ENCODE results near the gene IDUA. TPM values are rescaled to one million over a fixed set of nuclear protein-coding genes. Genes with fewer than 3 reads are reported as not detected.

The IDUA gene
- total RNA-seq, 1 experiment from 2014 or later, result 35.0 TPM

- no peaks in the 10 kb centered on the region for H3K9me3 Mint-ChIP-seq (ENCODE audit: unreplicated experiment)
- no peaks in the 10 kb centered on the region for H3K27me3 Mint-ChIP-seq (ENCODE audit: insufficient read depth, unreplicated experiment)
- peaks cover 5% of the 10 kb centered on the region for H3K4me1 Mint-ChIP-seq (ENCODE audit: insufficient read depth, unreplicated experiment)
- H3K27ac Mint-ChIP-seq (ENCODE audit: low read depth, unreplicated experiment), result no peak overlapping the region
- ChIA-PET CTCF (no interaction called here), POLR2A (interaction anchor here (0.7 to 2.5 kb wide), 4 partner anchors 10 to 40 kb away, joined by 3 to 10 read pairs (median 3); partner anchors contain the start of genes FGFRL1, GAK and TMEM175)
- H3K36me3 Mint-ChIP-seq (ENCODE audit: insufficient read depth, unreplicated experiment), result no peaks in the 10 kb centered on the region
- no peak for TF ChIP-seq CTCF (IDR thresholded peaks at IDR 0.05; ENCODE audit: unreplicated experiment)
- H3K4me3 Mint-ChIP-seq (ENCODE audit: unreplicated experiment), result peak overlapping the region; percentile 66
- BruUV-seq (replicated peaks), result no TSS peak
- no peak for DNase-seq (ENCODE audit: unreplicated experiment)
- intact Hi-C loops (cut with micrococcal nuclease), result no loop called here
These were observed 15.0 kb upstream of the IDUA start for GRCh38 chr4:971666-972500.

DNA sequence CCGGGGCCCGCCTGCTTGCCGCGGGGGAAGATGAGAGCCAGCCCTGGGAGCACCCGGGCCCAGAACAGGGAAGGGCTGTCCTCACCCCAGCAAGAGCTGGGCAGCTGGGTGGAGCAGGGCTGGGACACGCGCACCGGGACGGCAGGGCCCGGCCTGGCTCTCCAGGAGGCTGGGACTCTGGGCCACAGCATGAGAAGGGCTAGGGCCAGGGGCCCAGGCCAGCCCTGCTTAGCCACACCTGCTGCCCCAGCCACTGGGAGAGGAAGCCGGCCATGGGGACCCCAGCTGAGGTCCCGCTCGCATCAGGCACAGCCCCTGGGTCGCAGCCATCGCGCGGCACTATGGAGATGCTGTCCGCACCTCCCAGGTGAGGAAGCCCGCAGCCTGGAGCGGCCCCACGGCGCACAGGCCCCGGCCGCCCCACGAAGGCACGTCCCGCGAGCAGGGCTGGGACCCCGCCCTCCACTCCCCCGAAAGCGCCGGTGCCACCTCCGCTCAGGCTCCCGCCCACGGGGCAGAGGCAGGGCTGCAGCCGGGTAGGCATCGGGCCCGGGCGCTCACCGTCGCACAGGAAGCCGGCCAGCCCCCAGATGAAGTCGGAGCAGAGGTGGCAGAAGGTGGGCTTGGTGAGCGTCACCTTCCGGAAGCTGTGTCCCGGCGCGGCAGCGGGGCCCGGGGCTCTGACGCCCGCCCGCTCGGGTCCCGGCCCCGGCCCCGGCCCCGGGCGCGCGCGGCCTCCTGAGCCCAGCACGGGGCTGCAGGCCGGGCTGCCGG, 14.0 kb upstream of the IDUA start:
- peak; percentile 20 for DNase-seq (ENCODE audit: unreplicated experiment)
- Mint-ChIP-seq H3K9me3 (ENCODE audit: unreplicated experiment) (no peaks in the 10 kb centered on the region), H3K27me3 (ENCODE audit: insufficient read depth, unreplicated experiment) (no peaks in the 10 kb centered on the region), H3K27ac (ENCODE audit: low read depth, unreplicated experiment) (no peak overlapping the region), H3K4me3 (ENCODE audit: unreplicated experiment) (peak overlapping the region; percentile 66), H3K4me1 (ENCODE audit: insufficient read depth, unreplicated experiment) (peaks cover 5% of the 10 kb centered on the region), H3K36me3 (ENCODE audit: insufficient read depth, unreplicated experiment) (no peaks in the 10 kb centered on the region)
- ChIA-PET CTCF (no interaction called here), POLR2A (interaction anchor here (0.8 to 2.5 kb wide), 4 partner anchors 14 to 41 kb away, joined by 3 to 10 read pairs (median 3); partner anchors contain the start of genes FGFRL1, GAK and TMEM175)
- BruUV-seq (replicated peaks), result no TSS peak
- intact Hi-C loops (cut with micrococcal nuclease), result no loop called here
- TF ChIP-seq CTCF (IDR thresholded peaks at IDR 0.05; ENCODE audit: unreplicated experiment), result no peak

DNA sequence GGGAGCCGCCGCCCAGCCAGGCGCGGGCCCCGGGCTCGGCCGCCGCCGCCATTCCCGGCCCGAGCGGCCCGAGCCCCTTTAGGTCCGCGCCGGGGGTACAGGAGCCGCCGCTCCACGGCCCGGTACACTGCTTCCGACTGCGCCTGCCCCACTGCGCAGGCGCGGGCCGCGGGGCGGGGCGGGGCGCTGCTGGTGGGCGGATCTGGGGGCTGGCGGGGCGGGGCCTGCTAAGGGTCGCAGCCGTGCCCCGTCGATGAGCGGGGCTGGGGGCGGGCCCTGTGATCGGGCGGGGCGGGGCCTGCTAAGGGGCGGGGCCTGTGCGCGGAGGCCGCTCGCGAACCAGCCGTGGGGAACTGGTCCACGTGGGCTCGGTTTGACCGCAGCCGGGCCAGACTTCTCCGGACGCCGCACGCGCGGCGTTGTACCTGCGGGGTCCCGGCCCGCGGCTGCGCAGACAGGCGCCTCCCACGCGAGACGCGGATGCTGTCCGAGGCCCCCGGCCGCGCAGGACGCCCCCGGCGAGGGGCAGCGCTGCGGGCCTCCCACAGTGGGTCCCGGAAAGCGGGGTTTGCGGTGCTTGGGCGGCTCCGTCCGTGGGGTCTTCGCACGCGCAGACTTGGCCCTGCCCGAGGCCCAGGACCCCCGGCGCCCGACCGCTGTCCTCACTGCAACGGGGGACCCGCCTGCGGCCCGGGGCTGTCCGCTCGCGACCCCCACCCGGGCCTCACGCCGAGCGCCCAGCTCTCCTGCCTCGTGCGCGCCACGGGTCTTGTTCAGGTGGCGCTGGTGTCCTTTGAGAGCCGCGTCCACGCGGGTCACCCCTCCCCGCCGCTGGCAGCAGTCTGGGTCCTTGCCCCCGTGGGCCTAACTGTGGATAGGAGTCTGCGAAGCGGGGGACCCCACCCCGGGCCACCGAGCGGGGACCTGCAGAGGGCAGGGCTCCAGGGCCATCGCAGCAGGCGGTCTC, 13.1 kb upstream of the IDUA start, which contains the start of gene DGKQ:
Gene DGKQ (minus strand): TSS at position 139 of the 967 bp plus-strand sequence. CDS start 87 bp downstream, at position 52.
- no peaks in the 10 kb centered on the region for H3K27me3 Mint-ChIP-seq (ENCODE audit: insufficient read depth, unreplicated experiment)
- BruUV-seq (replicated peaks), result no TSS peak
- TF ChIP-seq CTCF (IDR thresholded peaks at IDR 0.05; ENCODE audit: unreplicated experiment), result no peak
- peak; percentile 83 for DNase-seq (ENCODE audit: unreplicated experiment)
- no peaks in the 10 kb centered on the region for H3K36me3 Mint-ChIP-seq (ENCODE audit: insufficient read depth, unreplicated experiment)
- H3K4me3 Mint-ChIP-seq (ENCODE audit: unreplicated experiment), result peak within 1 kb of the TSS; percentile 66
- H3K27ac Mint-ChIP-seq (ENCODE audit: low read depth, unreplicated experiment), result no peak within 1 kb of the TSS
- H3K4me1 Mint-ChIP-seq (ENCODE audit: insufficient read depth, unreplicated experiment), result peaks cover 5% of the 10 kb centered on the region
- H3K9me3 Mint-ChIP-seq (ENCODE audit: unreplicated experiment), result no peaks in the 10 kb centered on the region
- intact Hi-C loops (cut with micrococcal nuclease), result no loop called here
- CTCF ChIA-PET, result no interaction called here
- POLR2A ChIA-PET, result interaction anchor here (1.1 to 2.5 kb wide), 3 partner anchors 14 to 42 kb away, joined by 3 to 10 read pairs (median 3); partner anchors contain the start of genes GAK and TMEM175

Data from MCF 10A (cell line).